Islet precursor cell (in vitro differentiated cells): ENCODE results near the gene SARS2.
"Not testable (repeated sequence)": the region's sequence is repeated elsewhere in the genome, so short reads cannot be mapped to it uniquely, and the experiment has no call there.

ENCODE experiments used
- DNase-seq: peaks from one replicate; pipeline ENCODE4 v3.0.0-alpha.2; 2018

Gene SARS2

GRCh38 chr19:38889803-38890202 lies 40.8 kb downstream of the SARS2 start:
- peak; percentile 37 for DNase-seq

DNA sequence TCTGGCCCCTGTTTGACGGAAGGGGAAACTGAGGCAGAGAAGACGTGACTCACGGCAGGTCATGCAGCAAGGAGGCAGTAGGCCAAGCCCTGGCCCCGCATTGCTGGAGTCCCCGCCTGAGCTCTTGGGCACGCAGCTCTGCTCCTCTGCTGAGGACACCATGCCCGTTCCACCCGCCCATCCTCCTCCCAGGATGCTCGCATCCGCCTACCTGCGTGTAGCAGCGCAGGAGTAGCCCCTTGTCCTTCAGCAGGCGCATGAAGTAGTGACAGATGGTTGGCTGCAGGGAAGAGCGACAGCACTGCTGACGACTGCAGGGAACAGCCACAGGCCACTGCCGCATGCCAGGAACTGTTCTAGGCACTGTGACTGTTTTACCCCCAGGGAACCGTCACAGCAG lies 41.7 kb downstream of the SARS2 start:
- peak; percentile 45 for DNase-seq

- not testable (repeated sequence) for DNase-seq
These were observed 45.9 kb downstream of the SARS2 start for GRCh38 chr19:38884691-38885090.

DNA sequence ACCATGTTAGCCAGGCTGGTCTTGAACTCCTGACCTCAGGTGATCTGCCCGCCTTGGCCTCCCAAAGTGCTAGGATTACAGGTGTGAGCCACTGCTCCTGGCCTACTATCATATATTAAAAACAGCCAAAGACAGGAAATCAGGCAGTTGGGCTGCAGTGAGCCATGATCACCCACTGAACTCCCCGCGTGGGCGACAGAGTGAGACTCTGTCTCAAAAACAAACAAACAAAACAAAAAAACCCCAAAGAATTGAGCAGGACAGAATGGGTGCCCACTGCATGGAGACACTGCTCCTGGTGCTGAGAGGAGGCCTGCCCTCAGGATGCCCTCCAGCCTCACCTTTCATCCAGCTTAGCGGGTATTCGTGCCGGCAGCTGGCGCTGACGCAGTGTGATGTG lies 47.3 kb downstream of the SARS2 start:
- peak; percentile 35 for DNase-seq

DNA sequence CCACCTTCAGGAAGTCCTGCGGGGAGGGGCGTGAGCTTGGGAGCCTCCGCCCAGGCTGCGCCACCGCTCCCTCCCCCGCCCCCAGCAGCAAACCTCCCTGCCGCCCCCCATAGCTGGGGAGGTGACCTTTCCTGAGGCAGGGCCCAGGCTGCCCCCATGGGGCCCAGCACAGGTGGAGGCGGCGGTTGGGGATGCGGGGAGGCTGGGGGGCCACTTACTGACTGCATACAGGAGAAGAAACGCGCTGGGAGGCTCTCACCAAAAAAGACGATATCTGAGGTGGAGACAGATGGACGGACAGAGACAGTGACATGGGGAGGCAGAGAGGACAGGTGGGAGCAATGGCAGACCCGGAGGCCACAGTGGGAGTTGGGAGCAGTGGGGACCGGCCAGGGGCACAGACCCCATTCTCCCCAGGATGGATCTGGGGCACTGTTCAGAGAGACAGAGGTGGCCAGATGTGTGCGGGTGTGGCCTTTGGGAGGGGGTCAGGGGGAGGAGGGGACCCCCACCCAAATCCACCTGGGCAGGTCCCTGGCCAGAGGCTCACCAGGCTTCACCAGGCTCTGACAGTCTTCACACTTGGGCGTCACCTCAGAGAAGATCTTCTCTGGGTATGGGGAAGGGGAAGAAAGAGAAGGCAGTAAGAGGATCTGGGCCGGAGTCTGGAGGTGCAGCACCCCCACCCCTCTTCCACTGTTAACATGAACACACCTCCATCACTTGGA lies 49.5 kb downstream of the SARS2 start:
- DNase-seq = peak; percentile 45

DNA sequence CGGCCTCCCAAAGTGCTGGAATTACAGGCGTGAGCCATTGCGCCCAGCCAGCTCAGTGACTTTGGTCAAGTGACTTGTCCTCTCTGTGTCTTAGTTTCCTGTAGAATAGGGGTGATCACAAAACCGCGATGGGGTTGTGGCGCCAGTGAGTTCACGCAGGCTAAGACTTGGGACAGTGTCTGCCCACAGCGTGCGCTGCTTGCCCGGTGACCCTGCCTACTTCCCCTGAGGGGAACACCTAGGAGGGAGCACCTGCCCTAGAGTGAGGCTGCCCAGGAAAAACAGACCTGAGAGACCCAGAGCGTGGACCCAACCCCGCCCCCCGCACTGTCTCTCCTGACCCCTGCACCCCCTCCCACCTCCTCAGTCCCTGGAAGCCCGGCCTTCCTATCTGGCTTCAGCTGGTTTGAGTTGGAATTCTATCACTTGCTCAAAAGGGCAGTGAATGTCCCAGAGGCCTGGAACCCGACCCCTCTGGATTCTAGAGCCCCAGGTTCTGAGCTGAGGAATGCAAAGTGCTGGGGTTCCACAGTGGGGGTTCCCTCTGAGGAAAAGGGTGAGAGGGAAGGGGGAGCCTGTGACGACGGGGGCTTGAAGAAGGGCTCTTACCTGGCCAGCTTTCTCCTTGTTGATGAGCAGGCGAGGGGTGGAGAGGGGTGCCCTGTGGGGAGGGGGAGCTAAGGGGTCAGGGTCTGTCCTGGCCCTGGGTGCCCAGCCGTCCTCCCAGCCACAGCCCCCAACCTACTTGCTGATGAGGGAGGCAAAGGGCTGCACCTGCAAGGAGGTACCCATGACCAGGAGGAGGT lies 50.3 kb downstream of the SARS2 start:
- DNase-seq = peak; percentile 50

DNA sequence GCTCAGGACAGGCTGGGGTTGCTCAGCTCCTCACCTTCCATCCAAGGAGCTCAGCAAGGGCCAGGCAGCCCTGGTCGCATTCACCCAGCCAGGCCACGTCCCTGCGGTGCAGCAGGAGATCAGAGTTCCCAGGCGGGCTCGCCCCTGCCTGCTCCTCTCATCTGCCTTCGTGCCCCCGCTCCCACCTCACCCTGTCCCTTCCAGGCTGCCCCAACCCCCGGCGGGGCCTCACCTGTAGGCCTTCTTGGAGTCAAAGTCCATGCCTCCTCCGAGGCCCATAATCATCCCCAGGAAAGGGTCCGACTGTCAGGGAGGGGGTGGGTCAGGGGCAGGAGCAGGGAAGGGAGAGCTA lies 51.2 kb downstream of the SARS2 start:
- no peak for DNase-seq

GRCh38 chr19:38878575-38879399 lies 51.8 kb downstream of the SARS2 start:
- peak; percentile 49 for DNase-seq

DNA sequence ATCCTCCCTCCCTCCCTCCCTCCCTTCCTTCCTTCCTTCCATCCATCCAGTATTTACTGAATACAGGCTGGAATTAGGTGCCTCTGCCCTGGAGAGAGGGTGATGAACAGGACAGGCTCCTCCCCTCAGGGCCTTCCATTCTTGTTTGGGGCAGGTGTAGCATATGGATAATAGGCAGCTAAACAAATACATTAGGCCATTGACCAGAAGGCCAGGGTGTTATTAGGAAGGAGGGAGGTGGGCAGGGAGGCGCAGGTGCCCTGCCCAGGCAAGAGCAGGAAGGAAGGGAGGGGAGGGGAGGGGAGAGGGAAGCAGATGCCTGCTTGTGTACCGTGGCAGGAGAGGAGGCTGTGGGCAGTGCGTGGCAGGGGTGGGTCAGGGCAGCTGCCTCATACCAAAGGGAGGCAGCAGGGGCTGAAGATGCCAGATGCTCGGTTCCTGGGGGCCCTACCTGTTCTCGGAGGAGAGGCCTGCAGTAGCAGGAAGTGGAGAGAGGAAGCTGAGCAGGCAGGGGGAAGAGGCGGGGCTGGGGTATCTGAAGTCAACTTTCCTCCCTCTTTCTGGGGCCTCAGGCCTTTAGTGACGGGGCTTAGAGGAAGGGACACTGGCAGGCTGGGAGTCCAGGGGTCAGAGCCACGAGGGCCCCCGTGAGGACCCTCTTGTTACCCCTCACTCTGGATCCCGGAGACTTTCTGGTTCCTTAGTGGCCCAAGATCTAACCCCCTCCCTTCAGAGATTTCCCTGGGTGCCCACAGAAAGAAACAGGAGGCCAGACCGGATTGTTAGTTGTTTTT lies 52.6 kb downstream of the SARS2 start, which contains the start of gene RINL:
RINL (minus strand) TSS at position 495 of the 794 bp plus-strand sequence. CDS start 1,533 bp downstream, outside the sequence.
- DNase-seq = peak; percentile 56

DNA sequence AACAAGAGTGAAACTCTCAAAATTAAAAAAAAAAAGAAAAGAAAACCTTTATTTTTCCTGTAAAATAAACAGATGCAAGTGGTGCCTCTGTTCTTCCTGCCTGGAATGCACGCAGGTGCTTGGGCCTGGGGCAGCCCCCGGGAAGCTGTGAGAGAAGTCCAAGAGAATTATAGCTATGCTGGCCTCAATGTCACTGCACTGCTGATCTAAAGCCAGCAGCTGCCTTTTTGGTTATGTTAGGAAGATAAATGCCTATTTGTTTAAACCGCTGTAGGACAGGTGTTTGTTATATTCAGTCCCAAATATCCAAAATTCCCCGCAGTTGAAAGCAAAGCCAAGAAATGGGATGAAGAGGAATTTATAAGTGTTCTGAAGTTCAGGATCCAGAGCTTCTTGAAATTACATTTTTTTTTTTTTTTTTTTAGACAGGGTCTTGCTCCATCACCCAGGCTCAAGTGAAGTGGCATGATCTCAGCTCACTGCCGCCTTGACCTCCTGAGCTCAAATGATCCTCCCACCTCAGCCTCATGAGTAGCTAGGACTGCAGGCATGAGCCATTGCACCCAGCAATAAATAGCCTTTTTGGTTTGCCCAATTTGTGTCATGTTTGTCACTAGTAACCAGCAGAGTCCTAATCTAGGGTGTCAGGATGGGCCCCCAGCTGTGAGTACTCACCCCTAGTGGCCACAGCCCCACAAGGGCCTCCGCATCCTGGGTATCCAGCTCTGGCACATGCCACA lies 54.7 kb downstream of the SARS2 start:
- DNase-seq = no peak

- DNase-seq = not testable (repeated sequence)
These were observed 57.2 kb downstream of the SARS2 start for GRCh38 chr19:38873400-38873799.

DNA sequence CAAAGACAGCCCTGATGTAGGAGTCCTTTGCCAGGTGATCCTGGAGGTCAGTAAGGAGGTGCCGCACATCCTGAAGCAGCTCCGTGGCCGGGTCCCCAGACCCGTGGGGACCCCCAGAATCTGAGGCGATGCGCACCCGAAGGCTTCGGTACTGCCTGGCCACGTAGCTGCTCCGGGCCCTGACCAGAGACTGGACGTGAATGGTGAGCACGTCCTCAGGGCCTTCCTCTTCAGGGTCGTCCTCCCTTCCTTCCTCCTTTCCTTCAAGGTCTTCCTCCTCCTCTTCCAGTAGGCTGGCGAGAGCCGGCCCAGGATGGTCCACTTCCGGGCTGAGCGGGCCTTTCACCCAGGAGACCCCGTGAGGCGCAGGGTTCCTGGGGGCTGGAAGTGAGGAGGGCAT lies 60.0 kb downstream of the SARS2 start:
- DNase-seq = peak; percentile 48

DNA sequence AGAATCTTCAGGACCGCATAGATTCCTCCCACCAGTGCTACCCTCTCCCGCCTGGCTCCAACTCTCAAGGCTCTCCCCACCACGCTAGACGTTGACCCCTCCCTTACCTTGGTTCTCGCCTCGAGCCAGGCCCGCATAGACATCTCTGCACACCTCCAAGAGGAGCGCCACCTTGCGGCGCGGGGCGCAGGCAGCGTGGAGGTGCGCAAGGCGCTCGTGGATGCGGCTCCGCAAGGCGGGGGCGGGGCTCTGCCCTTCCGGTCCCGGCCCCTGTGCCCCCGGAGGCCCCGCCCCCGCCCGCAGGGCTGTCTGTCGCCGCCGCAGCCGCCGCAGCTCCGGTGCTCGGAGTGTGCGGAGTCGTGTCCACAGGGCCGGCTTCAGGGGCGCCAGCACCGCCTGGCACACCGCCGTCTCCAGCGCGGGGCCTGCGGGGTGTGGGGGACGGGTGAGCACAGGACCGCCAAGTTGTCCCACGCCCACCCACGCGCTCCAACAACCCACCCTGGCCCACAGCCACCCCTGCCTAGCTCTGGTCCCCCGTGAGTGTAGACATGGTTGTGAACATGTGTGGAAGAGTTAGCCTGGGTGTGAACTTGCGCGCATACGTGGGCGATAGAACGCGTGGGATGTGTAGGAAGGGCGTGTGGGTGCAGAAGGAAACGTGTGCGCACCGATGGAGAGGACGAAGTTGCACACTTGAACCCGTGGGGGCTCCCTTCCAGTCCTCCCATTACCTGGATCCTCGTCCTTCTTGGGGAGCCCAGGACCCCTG lies 60.5 kb downstream of the SARS2 start:
- peak; percentile 90 for DNase-seq

- no peak for DNase-seq
These were observed 61.3 kb downstream of the SARS2 start for GRCh38 chr19:38869160-38869835.

GRCh38 chr19:38868551-38868950 lies 62.0 kb downstream of the SARS2 start:
- DNase-seq = peak; percentile 62

GRCh38 chr19:38867171-38867780 lies 63.3 kb downstream of the SARS2 start:
- DNase-seq = no peak
